GM15510 (cell line): ENCODE results near the gene MACROD2.

ENCODE experiments used
- POLR2A ChIP-seq: IDR thresholded peaks from 3 replicates; pipeline ENCODE4 v1.6.1; 2011; ENCODE audit warnings: borderline replicate concordance; ENCODE audit not compliant: insufficient read length; ENCODE audit errors: extremely low read depth

Gene MACROD2

GRCh38 chr20:14374196-14374595 is 378.9 kb downstream of the MACROD2 start:
- no peak for TF ChIP-seq POLR2A

- no peak for TF ChIP-seq POLR2A
Observed at GRCh38 chr20:14375416-14375985, 380.2 kb downstream of the MACROD2 start.

DNA sequence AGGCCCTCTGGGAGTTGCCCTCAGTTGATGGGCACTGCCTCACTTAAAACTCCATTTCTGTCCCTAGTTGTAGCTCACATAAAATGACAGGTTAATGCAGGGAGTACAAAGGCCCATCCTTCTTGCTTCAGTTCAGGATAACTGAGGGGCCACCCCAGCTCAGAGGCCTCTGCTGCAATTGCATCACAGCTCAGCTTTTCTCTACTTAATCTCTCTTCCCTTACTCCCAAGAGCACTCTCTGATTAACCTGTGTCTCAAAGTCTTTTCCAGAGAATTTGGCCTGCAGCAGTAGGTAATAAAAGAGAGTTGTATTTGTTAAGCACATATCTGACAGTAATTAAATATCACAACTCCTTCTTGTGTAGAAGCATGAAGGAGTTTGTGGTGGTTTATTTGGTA is 383.0 kb downstream of the MACROD2 start:
- no peak for TF ChIP-seq POLR2A

GRCh38 chr20:14383335-14383734 is 388.0 kb downstream of the MACROD2 start:
- TF ChIP-seq POLR2A, result no peak

DNA sequence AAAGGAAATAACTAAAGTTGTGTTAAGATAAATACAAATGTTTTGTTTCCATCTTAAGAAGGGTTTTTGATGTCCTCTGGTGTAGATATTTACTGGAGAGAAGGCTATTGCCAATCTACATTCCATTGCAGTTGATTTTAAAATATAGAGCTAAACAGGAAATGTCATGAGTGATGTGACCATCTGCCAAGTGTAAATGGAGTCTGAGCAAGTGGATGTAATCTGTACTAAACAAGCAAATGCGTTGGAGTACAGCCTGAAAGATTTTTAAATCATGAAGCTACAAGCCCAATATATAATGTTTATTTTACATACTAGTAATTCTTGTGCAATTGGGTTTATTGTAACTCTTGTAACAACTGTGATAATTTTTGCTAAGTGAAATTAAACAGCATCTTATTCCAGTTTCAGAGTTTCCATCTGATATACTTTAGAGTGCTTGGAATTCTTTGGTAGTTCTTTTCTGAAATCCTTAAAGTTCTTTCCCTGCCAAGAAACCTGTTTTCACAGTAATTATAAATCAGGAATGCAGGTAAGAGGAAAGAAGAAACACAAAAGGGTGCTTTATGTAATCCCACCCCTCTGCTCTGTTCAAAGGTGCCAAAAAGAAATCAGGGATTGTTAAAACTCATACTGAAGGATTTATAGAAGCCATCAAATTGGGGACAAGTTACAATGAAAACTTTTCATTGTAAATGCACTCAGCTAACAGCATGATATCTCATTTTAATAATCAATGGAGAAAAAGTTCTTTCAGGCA is 389.3 kb downstream of the MACROD2 start:
- no peak for TF ChIP-seq POLR2A

- TF ChIP-seq POLR2A, result no peak
Observed at GRCh38 chr20:14385176-14385740, 389.9 kb downstream of the MACROD2 start.

DNA sequence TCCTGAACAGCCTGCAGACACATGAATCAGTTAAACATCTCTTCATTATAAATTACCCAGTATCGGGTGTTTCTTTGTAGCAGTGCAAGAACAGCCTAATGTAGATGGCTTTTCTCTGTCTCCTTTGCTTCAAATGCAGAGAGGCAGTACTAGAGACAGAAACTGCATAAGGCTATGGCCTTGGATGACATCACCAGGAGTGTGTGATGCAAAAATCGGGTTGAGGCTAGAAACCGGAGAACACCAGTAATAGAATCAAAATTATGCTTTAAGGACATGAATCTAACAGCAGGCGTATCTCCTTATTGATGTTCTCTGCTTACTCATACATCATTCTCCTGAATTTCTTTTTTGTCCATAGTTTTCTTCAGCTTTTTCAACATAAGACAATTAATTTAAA is 391.4 kb downstream of the MACROD2 start:
- TF ChIP-seq POLR2A, result no peak

GRCh38 chr20:14401479-14402138 is 406.3 kb downstream of the MACROD2 start:
- no peak for TF ChIP-seq POLR2A

- no peak for TF ChIP-seq POLR2A
Observed at GRCh38 chr20:14404515-14404914, 409.2 kb downstream of the MACROD2 start.

DNA sequence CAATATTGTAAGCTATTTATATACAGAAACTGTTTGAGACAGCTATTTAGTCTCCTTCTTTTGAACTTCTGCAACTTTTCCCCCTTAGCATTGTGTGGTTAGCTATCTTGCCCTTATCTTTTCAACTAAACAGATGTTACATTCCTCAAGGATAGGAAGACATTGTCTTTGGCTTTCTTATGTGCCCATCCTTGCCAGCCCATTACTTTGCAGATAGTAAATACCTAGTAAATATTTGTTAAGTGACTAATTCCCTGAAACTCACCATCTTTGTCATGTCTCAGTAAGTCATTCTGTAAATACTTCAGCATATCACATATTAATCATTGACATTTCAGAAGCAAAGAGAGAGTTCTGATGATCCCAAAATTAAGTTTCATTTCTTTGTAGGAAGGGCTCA is 411.2 kb downstream of the MACROD2 start:
- no peak for TF ChIP-seq POLR2A

DNA sequence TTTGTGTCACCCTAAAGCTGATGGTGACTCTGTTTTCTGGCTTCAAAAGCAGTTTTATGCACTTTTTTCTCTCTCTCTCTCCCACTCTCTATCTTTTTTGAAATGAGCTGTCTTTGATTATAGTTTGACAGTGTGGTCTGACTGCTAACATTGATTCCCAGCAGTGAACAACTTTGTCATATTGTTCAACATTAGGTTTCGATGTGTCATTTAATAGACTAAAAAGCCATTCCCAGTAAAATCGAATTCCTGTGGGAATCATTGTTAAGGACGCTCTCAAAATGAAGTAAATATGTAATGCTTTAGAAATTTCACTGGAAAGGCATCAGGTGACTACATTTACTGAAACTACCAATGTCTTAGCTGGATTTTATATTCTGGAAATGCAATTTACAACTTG is 412.0 kb downstream of the MACROD2 start:
- no peak for TF ChIP-seq POLR2A

- TF ChIP-seq POLR2A, result no peak
Observed at GRCh38 chr20:14410869-14411555, 415.7 kb downstream of the MACROD2 start.

- TF ChIP-seq POLR2A, result no peak
Observed at GRCh38 chr20:14412065-14412681, 416.9 kb downstream of the MACROD2 start.

DNA sequence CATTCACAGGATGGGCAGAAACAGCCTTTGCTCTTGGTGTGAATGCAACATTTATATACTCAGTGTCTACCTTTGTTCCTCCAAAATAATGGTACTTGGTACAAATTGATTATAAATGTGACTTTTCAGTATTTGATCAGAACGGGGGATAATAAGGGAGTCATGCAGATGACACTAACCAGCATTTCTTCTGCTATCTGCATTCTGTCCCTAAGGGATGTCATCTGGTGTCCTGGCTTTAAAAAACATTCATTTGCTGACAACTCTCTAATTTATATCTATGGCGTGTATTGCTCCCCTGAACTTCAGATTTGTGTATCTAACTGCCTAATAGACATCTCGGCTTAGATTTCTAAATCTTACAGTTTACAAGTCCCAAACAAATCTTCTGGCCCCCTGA is 418.5 kb downstream of the MACROD2 start:
- TF ChIP-seq POLR2A, result no peak
